GM12864 (cell line): Measurements from ENCODE around the gene CCBE1.

ENCODE experiments used
- DNase-seq: peaks from one replicate; pipeline ENCODE4 v3.0.0-alpha.2; 2011; ENCODE audit warnings: low read depth
- H3K4me3 ChIP-seq: 2 replicates; pipeline ENCODE4 v1.5.1; 2011; ENCODE audit warnings: mild to moderate bottlenecking, low read depth, low read length, control low read depth
- TF ChIP-seq, protein P1 (sequence below): IDR thresholded peaks from 2 replicates; pipeline ENCODE4 v1.5.1; 2011; ENCODE audit warnings: low read depth, mild to moderate bottlenecking, moderate library complexity, low read length, control low read depth, inconsistent platforms; ENCODE audit errors: missing control alignments

CCBE1 gene

DNA sequence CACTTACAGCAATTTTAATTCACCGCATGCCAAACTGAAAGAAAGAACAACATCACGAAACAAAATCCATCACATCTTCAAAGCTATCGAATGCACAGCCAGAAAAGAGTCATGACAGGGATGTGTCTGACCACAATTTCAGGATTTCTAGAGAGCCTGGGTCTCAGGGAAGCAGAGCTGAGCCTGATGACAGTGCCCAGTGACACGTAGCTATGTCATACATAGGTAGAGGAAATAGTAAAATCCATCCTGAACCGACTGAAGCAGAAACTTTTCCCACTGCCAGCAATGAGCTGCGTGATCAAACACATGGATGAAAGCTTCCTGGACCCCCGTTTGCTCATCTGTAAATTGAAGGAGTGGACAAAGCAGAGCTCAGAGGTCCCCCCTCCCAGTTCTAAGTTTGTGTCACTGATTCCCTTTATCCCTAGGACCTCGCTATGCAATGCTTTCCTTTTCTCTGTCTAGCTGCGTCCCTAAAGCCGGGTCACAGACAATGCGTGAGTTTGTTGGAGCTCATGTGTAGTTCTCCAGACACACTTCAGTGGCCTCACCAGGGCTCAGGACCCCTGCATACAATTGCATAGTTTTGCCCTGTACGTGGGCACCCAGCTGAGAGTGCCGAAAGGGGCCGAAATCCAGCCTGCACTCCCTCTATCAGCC lies 37.6 kb downstream of the CCBE1 start:
- no peak for DNase-seq
- TF ChIP-seq, protein P1, sequence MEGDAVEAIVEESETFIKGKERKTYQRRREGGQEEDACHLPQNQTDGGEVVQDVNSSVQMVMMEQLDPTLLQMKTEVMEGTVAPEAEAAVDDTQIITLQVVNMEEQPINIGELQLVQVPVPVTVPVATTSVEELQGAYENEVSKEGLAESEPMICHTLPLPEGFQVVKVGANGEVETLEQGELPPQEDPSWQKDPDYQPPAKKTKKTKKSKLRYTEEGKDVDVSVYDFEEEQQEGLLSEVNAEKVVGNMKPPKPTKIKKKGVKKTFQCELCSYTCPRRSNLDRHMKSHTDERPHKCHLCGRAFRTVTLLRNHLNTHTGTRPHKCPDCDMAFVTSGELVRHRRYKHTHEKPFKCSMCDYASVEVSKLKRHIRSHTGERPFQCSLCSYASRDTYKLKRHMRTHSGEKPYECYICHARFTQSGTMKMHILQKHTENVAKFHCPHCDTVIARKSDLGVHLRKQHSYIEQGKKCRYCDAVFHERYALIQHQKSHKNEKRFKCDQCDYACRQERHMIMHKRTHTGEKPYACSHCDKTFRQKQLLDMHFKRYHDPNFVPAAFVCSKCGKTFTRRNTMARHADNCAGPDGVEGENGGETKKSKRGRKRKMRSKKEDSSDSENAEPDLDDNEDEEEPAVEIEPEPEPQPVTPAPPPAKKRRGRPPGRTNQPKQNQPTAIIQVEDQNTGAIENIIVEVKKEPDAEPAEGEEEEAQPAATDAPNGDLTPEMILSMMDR: no peak
- no peak overlapping the region for H3K4me3 ChIP-seq

DNA sequence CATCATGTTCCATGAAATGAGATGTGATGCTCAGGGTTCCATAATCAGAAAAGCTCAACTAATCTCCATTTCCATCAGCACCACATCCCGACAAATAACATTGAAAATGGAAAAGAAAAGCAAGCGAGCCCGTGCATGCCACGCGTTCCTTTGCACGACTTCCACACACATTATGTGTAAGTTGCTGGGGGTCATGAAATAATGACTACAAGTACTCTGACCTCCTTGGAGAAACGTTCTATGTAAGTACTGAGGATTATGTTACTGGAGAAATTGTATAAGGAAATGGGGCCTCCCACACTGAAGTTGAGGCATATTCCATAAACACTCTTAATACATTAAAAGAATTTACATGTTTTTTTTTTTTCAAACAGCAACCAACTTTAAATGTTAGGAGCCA lies 38.3 kb downstream of the CCBE1 start:
- TF ChIP-seq, protein P1: no peak
- no peak overlapping the region for H3K4me3 ChIP-seq
- DNase-seq: no peak

DNA sequence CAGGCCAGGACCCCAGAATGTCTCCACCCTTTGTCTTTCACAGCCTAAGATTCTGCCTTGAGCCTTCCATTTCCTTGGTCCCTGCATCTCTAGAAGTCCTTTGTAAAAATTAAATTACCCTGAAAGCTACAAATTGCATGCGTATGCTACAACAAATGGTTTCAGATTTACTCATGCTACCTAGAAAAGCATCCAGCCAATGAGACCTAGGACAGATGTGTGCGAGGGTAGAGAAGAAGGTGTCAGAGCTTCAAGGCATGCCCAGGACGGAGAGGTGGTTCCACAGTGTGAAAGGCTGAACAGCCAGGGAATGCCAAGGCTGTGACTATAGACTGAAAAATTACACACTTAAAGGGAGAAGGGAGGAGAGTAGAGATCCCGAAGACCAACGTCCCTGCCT lies 40.2 kb downstream of the CCBE1 start:
- no peak for DNase-seq
- no peak overlapping the region for H3K4me3 ChIP-seq
- TF ChIP-seq, protein P1: no peak

DNA sequence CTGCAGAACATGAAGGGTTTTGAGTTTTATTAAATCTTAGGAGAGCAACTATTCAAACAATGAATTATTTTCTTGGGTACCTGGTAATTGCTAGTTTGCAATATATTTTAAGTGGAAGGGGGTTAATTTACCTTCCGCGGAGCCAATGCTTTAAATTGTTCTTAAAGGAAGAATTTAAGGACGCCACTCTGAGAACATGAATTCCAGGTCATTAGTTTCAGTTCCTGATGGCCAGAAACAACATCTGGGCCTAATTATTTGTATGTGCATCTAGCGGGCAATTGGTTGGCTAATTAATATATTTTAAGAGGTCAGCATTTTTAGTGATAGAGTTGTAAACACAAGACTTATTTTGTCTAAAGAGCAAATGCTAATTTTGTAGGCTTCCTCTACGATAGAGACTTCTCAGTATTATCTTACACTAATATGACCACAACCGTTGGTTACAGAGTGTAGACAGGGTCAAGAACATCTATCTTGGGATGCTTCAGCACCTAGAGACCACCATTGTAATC lies 40.8 kb downstream of the CCBE1 start:
- no peak for DNase-seq
- H3K4me3 ChIP-seq: no peak overlapping the region
- TF ChIP-seq, protein P1: no peak

DNA sequence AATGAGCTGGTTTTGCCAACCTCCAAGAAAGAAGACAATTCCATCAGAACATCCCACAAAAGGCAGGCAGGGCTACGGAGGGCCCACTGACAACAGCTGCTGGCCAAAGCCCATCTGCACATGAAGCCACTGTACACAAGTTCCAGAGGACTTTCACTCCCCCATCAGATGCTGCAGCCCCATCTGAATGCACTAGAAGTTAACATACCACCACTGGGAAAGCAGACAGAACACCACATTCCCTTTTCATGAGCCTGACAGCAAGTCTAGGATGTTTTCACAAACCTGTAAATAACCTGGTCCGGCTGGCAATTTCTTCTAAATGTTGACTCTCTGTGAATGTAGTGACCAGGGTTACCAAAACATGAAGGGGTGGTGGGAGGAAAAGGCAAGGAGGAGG lies 41.5 kb downstream of the CCBE1 start:
- H3K4me3 ChIP-seq: no peak overlapping the region
- DNase-seq: no peak
- TF ChIP-seq, protein P1: no peak

DNA sequence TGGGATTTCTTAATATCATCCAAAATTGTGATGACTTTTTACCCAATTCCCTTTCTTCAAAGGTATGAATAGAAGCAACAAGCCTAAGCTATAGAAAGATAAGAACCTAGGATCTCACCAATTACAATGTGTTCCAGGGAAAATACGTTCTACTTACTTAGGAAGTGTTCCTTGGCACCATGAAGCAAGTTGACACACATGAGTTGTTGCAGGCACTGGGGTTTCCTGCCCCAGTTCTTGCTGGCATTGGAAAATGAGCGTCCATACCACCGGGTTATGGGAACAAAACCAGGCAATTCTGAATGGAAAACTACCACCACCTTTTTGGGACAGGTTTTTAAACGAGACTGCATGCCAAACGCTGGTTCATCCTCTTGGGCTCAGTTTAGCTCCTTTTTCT lies 46.2 kb downstream of the CCBE1 start:
- DNase-seq: no peak
- H3K4me3 ChIP-seq: no peak overlapping the region
- TF ChIP-seq, protein P1: no peak

DNA sequence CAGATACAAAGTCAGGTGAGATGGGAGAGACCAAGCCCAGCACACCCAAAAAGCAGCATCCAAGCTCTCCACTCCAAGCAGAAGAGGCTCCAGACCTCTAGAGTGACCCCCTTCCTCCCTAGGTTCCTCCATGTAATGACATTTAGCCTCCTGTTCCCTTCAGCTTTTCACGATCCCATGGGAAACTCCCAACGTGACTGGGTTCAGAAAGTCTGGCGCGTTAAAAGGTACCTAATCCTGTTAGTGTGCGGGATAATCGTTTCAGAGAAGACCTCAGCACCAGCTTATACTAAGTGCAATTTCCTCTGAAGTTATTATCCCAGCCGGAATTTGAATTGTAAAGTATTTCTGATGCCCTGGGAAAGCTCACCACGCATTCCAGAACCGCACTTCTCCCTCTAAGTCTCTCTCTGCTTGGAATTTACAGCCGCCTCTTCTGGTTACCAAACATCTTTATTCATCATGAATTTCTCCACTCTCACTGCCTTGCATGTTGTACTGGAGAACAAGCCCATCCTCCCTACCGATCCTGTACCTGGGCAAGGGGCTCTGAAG lies 46.9 kb downstream of the CCBE1 start:
- no peak overlapping the region for H3K4me3 ChIP-seq
- TF ChIP-seq, protein P1: no peak
- DNase-seq: no peak
